LNCaP clone FGC (cell line): ENCODE results near the gene ARFGAP3.

ENCODE experiments used
- DNase-seq: peaks from one replicate; pipeline ENCODE4 v3.0.0-alpha.2; 2011; ENCODE audit warnings: low read depth
- H3K4me3 ChIP-seq: 2 replicates; pipeline ENCODE4 v1.5.1; 2011; ENCODE audit warnings: mild to moderate bottlenecking, low read depth, low read length, control low read depth
- CTCF ChIP-seq: IDR thresholded peaks from 2 replicates; pipeline ENCODE4 v1.5.1; 2012; ENCODE audit warnings: mild to moderate bottlenecking; ENCODE audit not compliant: control insufficient read depth, insufficient read depth; ENCODE audit errors: extremely low read depth

The ARFGAP3 gene

DNA sequence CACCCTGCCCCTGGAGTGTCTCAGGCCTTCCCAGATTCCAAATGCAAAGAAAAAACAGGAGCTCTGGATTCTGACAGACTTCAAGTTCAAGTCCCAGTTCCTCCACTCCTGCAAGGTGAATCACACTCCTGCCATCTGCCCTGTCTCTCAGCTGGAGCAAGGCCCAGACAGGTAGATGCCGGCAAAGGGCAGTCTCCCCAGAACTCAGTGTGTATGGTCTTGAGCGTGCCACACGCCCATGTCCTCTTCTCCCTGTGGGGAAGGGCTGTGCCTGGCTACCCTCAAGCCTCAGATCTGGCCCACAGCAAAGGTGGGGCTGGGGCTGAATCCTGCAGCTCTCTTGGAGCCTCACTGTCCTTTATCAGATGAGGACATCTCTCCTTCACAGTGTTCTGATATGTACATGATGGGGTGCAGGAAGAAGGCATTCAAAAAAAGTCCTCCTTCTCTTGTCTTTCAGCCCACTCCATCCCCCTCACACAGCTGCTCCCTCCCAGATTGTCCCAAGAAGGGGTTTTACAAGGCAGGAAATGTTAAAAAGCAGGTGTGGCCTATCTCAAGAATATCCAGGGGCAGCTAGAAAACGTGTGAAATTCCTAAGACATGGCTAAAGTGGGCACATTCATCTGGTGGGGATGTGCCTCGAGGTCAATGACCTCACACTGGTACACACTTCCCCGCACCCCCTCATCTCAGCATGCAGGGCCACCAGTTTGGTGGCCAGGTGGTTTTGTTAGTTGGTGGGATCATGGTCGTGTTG is 27.7 kb upstream of the ARFGAP3 start:
- no peak for TF ChIP-seq CTCF

DNA sequence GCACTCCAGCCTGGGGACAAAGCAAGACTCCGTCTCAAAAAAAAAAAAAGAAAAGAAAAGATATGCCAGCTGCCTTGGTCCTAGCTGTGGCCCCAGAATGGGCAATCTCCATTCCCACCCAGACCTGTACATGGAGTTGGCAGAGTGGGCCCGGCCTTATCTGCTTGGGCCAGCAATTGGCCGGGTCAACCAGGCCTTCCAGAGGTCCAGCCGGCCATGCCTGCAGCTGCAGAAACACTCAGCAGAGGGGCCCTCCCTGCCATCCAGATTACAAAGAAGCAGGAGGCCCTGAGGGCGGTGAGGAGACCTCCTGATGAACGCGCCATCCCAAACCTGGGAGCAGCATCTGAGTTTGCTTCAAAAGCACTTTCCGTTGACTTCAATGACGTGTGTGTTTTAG is 26.9 kb upstream of the ARFGAP3 start:
- no peak for DNase-seq
- no peak for TF ChIP-seq CTCF
- no peak overlapping the region for H3K4me3 ChIP-seq

More for the DNA sequence above, 27.7 kb upstream of the ARFGAP3 start:
- DNase-seq, result no peak
- no peak overlapping the region for H3K4me3 ChIP-seq

DNA sequence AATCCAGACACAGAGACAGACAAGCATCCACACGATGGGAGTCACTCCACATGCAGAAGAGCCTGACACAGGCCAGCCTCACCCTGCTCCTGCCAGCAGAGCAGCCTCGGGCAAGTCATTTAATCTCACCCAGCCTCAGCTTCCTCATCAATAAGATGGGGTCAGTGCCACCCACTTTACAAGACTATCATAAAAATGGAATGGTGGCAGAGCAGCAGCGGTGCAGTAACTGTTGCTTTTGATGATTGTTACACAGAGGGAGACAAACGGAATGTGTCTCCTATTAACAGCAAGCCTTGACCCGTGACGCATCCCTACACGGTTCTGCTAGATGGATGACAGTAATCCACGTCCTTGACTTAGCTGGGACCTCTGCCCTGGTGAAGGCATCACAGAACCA is 26.0 kb upstream of the ARFGAP3 start:
- TF ChIP-seq CTCF, result no peak
- H3K4me3 ChIP-seq, result no peak overlapping the region

GRCh38 chr22:42881982-42882656 is 25.0 kb upstream of the ARFGAP3 start:
- no peak for DNase-seq
- no peak for TF ChIP-seq CTCF
- no peak overlapping the region for H3K4me3 ChIP-seq

More for the DNA sequence above, 26.0 kb upstream of the ARFGAP3 start:
- DNase-seq, result no peak

GRCh38 chr22:42881298-42881697 is 24.2 kb upstream of the ARFGAP3 start:
- H3K4me3 ChIP-seq, result no peak overlapping the region
- DNase-seq, result no peak
- no peak for TF ChIP-seq CTCF

- DNase-seq, result no peak
- H3K4me3 ChIP-seq, result no peak overlapping the region
- no peak for TF ChIP-seq CTCF
These were observed 23.7 kb upstream of the ARFGAP3 start for GRCh38 chr22:42880815-42881214.
